Stimulated activated memory B cell treated with anti-CD40 and anti-IgM and Interleukin-4, amounts not matched to agents 10 μg/mL and 1 μg/mL and 100 μg/mL, for 72 hours (primary cell): ENCODE results near the gene ZNF396.

Experiments used
- ATAC-seq: fragments of 150-1000 bp; cut with Tn5 transposase; 2 replicates; pipeline ENCODE4 v1.10.0; 2021
- H3K27ac Mint-ChIP-seq: one replicate; pipeline ENCODE4 v1.8.0; 2022; ENCODE audit warnings: mild to moderate bottlenecking, mixed read lengths
- H3K27me3 Mint-ChIP-seq: one replicate; pipeline ENCODE4 v1.8.0; 2022; ENCODE audit warnings: mixed read lengths
- H3K36me3 Mint-ChIP-seq: one replicate; pipeline ENCODE4 v1.8.0; 2022; ENCODE audit warnings: mixed read lengths
- H3K4me1 Mint-ChIP-seq: one replicate; pipeline ENCODE4 v1.8.0; 2022; ENCODE audit warnings: mixed read lengths
- H3K4me3 Mint-ChIP-seq: one replicate; pipeline ENCODE4 v1.8.0; 2022; ENCODE audit warnings: mild to moderate bottlenecking, moderate library complexity, mixed read lengths
- H3K9me3 Mint-ChIP-seq: one replicate; pipeline ENCODE4 v1.8.0; 2022; ENCODE audit warnings: mixed read lengths

The ZNF396 gene

GRCh38 chr18:35362531-35362930, 14.6 kb downstream of the ZNF396 start:
- H3K27ac Mint-ChIP-seq, result no peak overlapping the region
- H3K36me3 Mint-ChIP-seq, result no peaks in the 10 kb centered on the region
- H3K4me3 Mint-ChIP-seq, result no peak overlapping the region
- no peaks in the 10 kb centered on the region for H3K27me3 Mint-ChIP-seq
- no peaks in the 10 kb centered on the region for H3K4me1 Mint-ChIP-seq
- no peak for ATAC-seq
- no peaks in the 10 kb centered on the region for H3K9me3 Mint-ChIP-seq

GRCh38 chr18:35361570-35362321, 15.4 kb downstream of the ZNF396 start:
- H3K27ac Mint-ChIP-seq, result no peak overlapping the region
- no peaks in the 10 kb centered on the region for H3K4me1 Mint-ChIP-seq
- no peaks in the 10 kb centered on the region for H3K27me3 Mint-ChIP-seq
- H3K36me3 Mint-ChIP-seq, result no peaks in the 10 kb centered on the region
- no peak overlapping the region for H3K4me3 Mint-ChIP-seq
- no peaks in the 10 kb centered on the region for H3K9me3 Mint-ChIP-seq
- ATAC-seq, result no peak

GRCh38 chr18:35355140-35355618, 22.0 kb downstream of the ZNF396 start:
- H3K27me3 Mint-ChIP-seq, result no peaks in the 10 kb centered on the region
- H3K9me3 Mint-ChIP-seq, result peaks cover 8% of the 10 kb centered on the region
- no peak overlapping the region for H3K4me3 Mint-ChIP-seq
- H3K27ac Mint-ChIP-seq, result no peak overlapping the region
- H3K36me3 Mint-ChIP-seq, result peaks cover 5% of the 10 kb centered on the region
- ATAC-seq, result peak; percentile 95
- H3K4me1 Mint-ChIP-seq, result no peaks in the 10 kb centered on the region

- ATAC-seq, result no peak
- Mint-ChIP-seq H3K36me3 (peaks cover 5% of the 10 kb centered on the region), H3K4me3 (no peak overlapping the region), H3K27me3 (no peaks in the 10 kb centered on the region), H3K9me3 (peaks cover 8% of the 10 kb centered on the region), H3K4me1 (no peaks in the 10 kb centered on the region), H3K27ac (no peak overlapping the region)
Measured at GRCh38 chr18:35352778-35353177, 24.4 kb downstream of the ZNF396 start.

- H3K36me3 Mint-ChIP-seq, result peaks cover 5% of the 10 kb centered on the region
- H3K27me3 Mint-ChIP-seq, result no peaks in the 10 kb centered on the region
- peaks cover 8% of the 10 kb centered on the region for H3K9me3 Mint-ChIP-seq
- no peak overlapping the region for H3K27ac Mint-ChIP-seq
- H3K4me1 Mint-ChIP-seq, result no peaks in the 10 kb centered on the region
- no peak for ATAC-seq
- no peak overlapping the region for H3K4me3 Mint-ChIP-seq
Measured at GRCh38 chr18:35352283-35352682, 24.9 kb downstream of the ZNF396 start.

GRCh38 chr18:35348001-35348400, 29.1 kb downstream of the ZNF396 start:
- Mint-ChIP-seq H3K4me3 (no peak overlapping the region), H3K36me3 (peaks cover 11% of the 10 kb centered on the region), H3K4me1 (peaks cover 34% of the 10 kb centered on the region), H3K27me3 (no peaks in the 10 kb centered on the region), H3K9me3 (peaks cover 8% of the 10 kb centered on the region), H3K27ac (no peak overlapping the region)
- ATAC-seq, result no peak

- Mint-ChIP-seq H3K36me3 (peaks cover 6% of the 10 kb centered on the region), H3K4me1 (peaks cover 41% of the 10 kb centered on the region), H3K9me3 (no peaks in the 10 kb centered on the region), H3K27ac (peak overlapping the region; percentile 83), H3K27me3 (no peaks in the 10 kb centered on the region), H3K4me3 (peak overlapping the region; percentile 87)
- ATAC-seq, result no peak
Measured at GRCh38 chr18:35345950-35346349, 31.2 kb downstream of the ZNF396 start.

GRCh38 chr18:35345460-35345921, 31.6 kb downstream of the ZNF396 start:
- Mint-ChIP-seq H3K36me3 (peaks cover 6% of the 10 kb centered on the region), H3K4me1 (peaks cover 41% of the 10 kb centered on the region), H3K9me3 (no peaks in the 10 kb centered on the region), H3K27me3 (no peaks in the 10 kb centered on the region), H3K27ac (peak overlapping the region; percentile 83), H3K4me3 (peak overlapping the region; percentile 87)
- ATAC-seq, result peak; percentile 61

GRCh38 chr18:35344736-35345459, 32.2 kb downstream of the ZNF396 start:
- peaks cover 46% of the 10 kb centered on the region for H3K4me1 Mint-ChIP-seq
- ATAC-seq, result no peak
- no peaks in the 10 kb centered on the region for H3K9me3 Mint-ChIP-seq
- no peaks in the 10 kb centered on the region for H3K27me3 Mint-ChIP-seq
- H3K4me3 Mint-ChIP-seq, result peak overlapping the region; percentile 87
- H3K27ac Mint-ChIP-seq, result peak overlapping the region; percentile 83
- H3K36me3 Mint-ChIP-seq, result peaks cover 12% of the 10 kb centered on the region

GRCh38 chr18:35343936-35344735, 33.0 kb downstream of the ZNF396 start, which contains the start of gene ZNF24:
TSS of gene ZNF24 (minus strand) at chr18:35344420. CDS start at chr18:35340650, 3,770 bp downstream.
- H3K4me1 Mint-ChIP-seq, result peaks cover 54% of the 10 kb centered on the region
- peak; percentile 96 for ATAC-seq
- peak within 1 kb of the TSS; percentile 87 for H3K4me3 Mint-ChIP-seq
- H3K9me3 Mint-ChIP-seq, result no peaks in the 10 kb centered on the region
- H3K27ac Mint-ChIP-seq, result peak within 1 kb of the TSS; percentile 83
- H3K36me3 Mint-ChIP-seq, result peaks cover 20% of the 10 kb centered on the region
- H3K27me3 Mint-ChIP-seq, result no peaks in the 10 kb centered on the region

- Mint-ChIP-seq H3K27ac (peak overlapping the region; percentile 83), H3K4me3 (peak overlapping the region; percentile 87), H3K4me1 (peaks cover 60% of the 10 kb centered on the region), H3K27me3 (no peaks in the 10 kb centered on the region), H3K9me3 (no peaks in the 10 kb centered on the region), H3K36me3 (peaks cover 26% of the 10 kb centered on the region)
- ATAC-seq, result no peak
Measured at GRCh38 chr18:35343488-35343935, 33.6 kb downstream of the ZNF396 start.

- Mint-ChIP-seq H3K4me3 (no peak overlapping the region), H3K36me3 (peaks cover 75% of the 10 kb centered on the region), H3K9me3 (no peaks in the 10 kb centered on the region), H3K4me1 (peaks cover 37% of the 10 kb centered on the region), H3K27ac (no peak overlapping the region), H3K27me3 (no peaks in the 10 kb centered on the region)
- no peak for ATAC-seq
Measured at GRCh38 chr18:35337286-35337685, 39.9 kb downstream of the ZNF396 start.

- Mint-ChIP-seq H3K27me3 (no peaks in the 10 kb centered on the region), H3K4me1 (peaks cover 37% of the 10 kb centered on the region), H3K27ac (no peak overlapping the region), H3K9me3 (no peaks in the 10 kb centered on the region), H3K36me3 (peaks cover 75% of the 10 kb centered on the region), H3K4me3 (no peak overlapping the region)
- no peak for ATAC-seq
Measured at GRCh38 chr18:35335866-35336265, 41.3 kb downstream of the ZNF396 start.

- Mint-ChIP-seq H3K9me3 (no peaks in the 10 kb centered on the region), H3K4me3 (no peak overlapping the region), H3K27me3 (no peaks in the 10 kb centered on the region), H3K36me3 (peaks cover 67% of the 10 kb centered on the region), H3K27ac (no peak overlapping the region), H3K4me1 (peaks cover 30% of the 10 kb centered on the region)
- no peak for ATAC-seq
Measured at GRCh38 chr18:35334821-35335220, 42.3 kb downstream of the ZNF396 start.

GRCh38 chr18:35334212-35334611, 42.9 kb downstream of the ZNF396 start:
- H3K27me3 Mint-ChIP-seq, result no peaks in the 10 kb centered on the region
- no peak overlapping the region for H3K4me3 Mint-ChIP-seq
- ATAC-seq, result no peak
- peaks cover 24% of the 10 kb centered on the region for H3K4me1 Mint-ChIP-seq
- H3K36me3 Mint-ChIP-seq, result peaks cover 61% of the 10 kb centered on the region
- no peaks in the 10 kb centered on the region for H3K9me3 Mint-ChIP-seq
- H3K27ac Mint-ChIP-seq, result no peak overlapping the region
